NCI-H1694 (cell line): ENCODE measurements around the gene NTF3.

Source experiments
- DNase-seq: peaks from one replicate; lab custom pipeline; 2025; lab: John Stamatoyannopoulos, UW

The NTF3 gene

DNA sequence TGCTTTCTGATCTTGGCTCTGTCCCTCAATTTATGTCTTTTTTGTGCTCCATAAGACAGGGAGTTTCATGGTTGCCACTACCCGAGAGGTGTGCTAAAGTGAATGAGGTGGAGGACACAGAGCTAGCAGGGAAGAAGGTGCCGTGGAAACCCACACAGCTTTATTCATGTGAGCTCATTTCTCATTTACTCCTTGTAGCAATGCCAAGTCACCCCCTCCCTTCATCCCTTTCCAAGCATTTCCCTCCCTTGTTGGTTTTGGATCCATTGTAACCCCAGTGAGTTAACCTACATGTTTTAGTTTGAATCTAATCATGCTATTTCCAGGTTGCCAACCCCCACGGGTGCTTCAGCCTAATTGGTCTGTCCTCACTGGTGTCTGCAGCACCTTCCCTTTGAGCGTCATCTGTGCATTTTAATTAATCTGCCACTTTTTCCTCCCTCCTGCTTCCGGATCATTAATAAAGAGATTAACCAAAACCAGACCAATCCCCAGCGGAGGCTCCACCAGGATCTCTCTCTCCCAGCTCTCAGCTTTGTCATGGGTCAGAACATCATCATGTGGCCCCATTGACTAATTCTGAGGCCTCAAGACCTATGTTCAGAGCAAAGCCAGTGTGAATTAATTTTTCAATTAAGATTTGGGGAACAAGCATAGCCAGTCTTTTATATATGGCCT is 56.2 kb downstream of the NTF3 start:
- DNase-seq = no peak

GRCh38 chr12:5488626-5488955 is 56.7 kb downstream of the NTF3 start:
- no peak for DNase-seq

GRCh38 chr12:5489017-5489416 is 57.1 kb downstream of the NTF3 start:
- DNase-seq = no peak

DNA sequence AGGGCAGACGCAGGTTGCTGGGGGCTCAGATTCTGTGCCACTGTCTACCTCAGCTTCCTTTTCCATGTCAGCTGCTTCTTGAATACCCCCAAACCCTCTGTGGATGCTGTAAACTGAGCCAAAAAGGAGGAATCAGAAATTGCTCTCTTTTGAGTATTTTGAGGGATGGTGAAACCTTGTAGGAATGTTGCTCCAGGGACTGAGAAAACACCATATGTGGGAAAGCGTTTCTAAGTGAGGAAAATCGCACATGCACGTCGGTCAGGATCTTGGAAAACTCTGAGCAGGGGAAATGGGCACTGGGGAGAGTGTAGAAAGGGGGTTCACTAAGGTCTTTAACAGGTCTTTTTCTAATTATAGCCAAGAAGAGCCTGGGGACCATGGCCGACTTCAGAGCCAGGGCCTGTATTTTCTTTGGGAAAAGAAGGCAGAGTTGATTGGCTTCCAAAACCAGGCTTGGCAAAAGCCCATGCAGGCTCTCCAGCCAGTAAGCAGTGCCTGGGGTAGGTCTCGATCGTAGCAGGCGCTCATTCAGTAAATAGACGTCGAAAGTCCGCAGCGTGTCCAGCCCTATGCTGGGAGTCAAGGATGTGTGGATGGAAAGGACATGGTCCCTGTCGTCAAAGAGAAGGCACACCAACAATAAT is 58.0 kb downstream of the NTF3 start:
- no peak for DNase-seq

DNA sequence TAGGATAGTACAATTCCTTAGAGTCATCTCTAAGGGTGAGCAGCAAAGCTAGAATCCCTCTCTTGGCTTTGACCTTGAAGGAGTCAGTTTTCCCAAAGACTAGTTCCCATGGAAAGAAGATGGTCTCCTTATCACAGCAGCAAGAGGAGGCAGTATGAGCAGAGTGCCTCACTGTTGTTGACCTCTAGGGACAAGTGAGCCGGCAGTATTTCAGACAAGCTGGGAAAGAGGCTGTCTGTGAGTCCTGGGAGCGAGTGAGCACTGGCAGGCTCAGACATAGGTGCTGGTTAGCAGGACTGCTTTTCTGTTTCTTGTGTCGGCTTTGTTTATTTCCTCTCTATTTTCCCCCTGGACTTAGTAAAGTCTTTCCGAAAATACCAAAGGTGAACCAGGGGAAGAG is 60.7 kb downstream of the NTF3 start:
- no peak for DNase-seq

DNA sequence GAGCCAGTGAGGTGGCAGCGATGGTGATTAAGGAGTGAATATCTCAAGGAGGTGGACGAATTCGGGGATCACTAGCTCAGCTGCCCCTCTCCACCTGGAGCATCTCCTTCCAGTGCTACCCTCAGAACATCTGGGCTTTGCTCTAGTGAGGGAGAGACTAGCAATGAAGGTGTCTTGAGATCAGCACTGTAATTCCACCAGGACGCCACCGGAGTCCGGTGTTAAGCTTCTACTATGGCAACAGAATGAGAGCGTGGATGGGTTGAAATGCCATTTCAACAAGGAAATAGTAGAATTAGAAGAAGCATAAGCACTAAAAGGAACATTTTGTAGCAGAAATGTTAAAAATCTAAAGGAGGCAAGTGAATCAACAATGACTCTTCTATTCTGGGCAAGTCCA is 61.1 kb downstream of the NTF3 start:
- no peak for DNase-seq

DNA sequence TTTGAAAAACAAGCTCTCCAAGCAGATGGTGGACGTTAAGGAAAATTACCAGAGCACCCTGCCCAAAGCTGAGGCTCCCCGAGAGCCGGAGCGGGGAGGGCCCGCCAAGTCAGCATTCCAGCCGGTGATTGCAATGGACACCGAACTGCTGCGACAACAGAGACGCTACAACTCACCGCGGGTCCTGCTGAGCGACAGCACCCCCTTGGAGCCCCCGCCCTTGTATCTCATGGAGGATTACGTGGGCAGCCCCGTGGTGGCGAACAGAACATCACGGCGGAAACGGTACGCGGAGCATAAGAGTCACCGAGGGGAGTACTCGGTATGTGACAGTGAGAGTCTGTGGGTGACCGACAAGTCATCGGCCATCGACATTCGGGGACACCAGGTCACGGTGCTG is 62.4 kb downstream of the NTF3 start:
- DNase-seq = no peak

DNA sequence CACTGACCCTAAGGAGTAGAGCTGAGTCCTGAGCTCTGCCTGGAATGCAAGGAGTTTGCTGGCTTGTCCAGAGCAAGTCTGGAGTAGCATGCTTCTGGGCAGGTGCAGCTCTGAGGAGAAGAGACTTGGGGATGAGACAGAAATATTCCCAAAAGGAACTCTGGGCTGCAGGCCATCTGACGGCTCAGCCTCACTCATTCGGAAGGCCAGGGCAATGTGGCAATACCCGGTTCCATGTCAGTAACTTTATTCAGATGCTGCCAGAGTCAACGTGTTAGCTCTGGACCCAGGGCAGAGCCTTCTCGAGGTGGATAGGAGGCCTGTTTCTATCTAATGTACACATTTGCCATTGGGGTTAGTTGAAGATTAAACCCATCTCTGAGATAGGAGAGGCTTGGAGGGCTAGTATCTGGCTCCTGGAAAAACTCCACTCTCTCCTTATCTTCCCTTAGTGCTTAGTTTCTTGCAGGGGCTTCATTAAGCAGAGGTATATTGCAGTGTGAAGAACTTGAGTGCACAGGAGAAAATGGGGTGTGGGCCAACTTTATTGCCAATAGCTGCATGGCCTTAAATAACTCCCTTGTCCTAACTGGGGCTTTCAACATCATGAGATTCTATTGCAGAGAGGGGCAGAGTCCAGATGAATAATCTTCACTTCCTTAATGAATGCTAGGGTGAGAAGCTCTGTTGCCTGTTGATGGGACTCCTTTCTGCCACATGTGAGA is 65.6 kb downstream of the NTF3 start:
- no peak for DNase-seq

DNA sequence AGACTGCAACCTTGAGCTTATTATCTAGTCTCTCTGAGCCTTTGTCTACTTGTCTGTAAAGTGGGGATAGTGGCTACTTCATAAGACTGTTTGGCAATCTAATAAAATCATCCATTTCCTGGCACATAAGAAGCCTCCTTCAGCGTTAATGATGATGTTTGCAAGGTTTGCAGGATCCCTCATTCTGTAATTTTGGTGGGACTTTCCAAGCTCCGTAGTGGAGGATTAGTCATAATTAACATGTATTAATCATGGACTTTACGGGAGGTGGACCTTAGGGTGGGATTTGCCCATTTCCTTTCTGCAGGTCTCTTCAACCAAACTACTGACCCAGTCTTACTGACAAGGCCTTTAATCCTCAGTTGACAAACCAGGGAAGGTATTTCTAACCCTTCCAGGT is 66.2 kb downstream of the NTF3 start:
- DNase-seq = no peak

DNA sequence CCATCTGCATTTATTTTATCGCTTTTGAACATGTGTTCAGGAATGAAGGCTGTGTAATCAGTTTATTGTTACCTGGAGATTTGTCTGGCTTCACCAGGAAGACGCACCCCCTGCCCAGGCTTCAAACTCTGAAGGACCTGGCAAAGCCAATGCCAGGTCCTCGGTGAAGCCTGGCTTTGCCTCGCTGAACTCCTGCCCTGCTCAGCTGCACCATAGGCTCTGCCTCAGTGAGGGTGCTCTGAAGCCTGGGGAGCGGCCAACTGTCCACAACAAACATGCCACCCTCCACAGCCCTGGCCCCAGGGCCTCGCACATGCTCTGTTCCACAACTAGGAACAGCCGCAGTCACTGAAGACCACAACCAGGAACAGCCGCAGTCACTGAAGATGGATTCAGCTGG is 66.9 kb downstream of the NTF3 start:
- DNase-seq = no peak

DNA sequence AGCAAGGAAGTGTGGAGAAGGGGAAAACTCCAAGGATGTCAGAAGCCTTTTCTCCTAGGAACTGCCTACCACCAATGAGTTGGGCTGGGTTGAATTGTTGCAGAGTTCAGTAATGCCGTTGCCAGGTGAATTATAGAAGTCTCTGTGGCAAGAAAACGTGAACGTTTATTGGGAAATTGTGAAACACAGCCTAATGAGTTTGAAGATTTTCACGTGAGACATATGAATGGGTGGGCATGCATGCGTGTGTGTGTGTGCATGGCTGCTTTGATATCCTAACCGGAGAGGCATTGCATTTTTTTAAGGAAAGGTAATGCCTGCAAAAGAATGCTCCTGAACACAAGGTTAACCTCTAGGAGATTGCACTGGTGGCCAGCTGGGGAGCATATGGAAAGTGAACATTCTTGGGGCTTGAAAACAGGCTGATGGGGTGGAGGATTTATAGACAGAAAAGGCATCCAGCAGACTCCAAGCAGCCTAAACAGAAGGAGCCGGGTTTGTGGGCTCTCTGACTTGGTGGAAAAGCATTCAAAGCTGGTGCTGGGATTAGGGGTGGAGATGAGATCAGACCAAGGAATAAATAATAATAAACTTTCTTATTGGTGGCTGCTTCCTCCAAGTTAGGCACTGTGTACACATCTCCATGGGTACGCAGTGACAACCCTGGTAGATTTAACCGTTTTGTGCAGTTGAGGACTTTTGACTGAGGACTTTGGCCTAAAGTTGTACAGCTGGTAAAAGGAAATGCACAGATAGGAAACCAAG is 67.8 kb downstream of the NTF3 start:
- DNase-seq = no peak

DNA sequence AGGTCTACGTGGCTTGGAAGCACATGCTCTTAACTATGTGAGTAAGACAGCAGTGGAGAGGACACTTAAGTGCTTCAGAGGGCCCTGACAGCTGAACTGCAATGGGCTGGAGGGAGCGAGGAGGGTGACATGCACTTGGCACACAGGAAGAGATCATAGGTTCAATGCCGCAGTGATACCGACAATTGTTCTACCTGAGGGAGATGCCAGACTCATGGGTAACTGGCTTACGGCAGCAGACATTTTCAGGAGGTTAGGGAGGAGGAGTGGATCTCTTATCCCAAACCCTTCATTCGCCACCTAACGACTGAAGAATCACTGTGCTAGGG is 68.4 kb downstream of the NTF3 start:
- no peak for DNase-seq

DNA sequence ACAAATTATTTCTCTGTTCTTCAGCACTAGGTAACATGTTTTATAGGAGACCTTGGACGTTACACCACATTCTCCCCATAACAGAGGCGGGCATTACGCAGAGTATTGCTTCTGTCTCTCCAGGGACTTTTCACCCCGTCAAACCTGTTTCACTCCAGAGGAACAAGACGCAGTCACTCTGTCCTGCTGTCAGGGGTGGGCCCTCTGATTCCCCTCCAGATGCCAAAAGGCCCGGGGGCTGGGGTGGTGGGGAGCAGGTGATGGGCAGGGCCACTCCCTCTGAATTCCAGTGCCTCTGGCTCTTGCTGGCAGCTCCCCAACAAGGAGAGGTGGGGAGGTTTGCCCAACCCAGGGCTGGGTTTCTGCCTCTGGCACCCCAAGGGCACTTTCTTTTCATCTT is 71.9 kb downstream of the NTF3 start:
- DNase-seq = no peak

DNA sequence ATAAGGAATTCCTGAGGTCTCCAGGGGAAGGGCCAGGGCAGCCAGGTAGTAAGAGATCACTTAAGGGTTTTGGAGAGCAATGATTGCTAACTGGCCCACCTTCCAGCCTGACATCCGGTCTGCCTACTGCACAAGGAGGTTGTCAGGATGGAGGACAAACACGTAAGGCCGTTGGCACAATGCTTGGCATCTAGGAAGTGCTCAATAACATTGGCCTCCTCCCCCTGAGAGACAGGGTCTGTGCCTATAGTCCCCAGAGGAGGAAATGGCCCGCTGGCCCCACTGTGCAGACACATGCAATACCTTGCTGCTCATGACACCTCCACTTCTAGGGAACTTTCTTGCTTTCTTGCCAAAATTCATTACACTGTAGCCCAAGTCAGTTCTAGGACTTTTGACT is 73.2 kb downstream of the NTF3 start:
- no peak for DNase-seq

DNA sequence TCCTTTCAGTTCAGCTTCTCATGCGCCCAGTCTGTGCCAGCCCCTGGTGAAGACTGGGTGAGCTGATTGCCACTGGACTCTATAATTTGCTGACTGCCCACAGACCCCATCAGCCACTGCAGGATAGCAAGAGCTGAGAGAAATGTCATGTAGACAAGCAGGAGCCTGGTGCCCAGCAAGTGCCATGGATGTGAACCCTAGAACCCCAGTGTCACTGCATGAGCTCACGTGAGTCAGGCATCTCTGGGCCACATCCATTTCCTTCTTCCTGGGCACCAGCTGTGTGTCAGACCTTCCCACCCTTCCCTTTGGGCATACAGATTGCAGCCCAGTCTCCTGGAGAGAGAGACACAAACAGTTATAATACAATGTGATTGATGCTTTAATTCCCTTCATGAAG is 73.8 kb downstream of the NTF3 start:
- no peak for DNase-seq

GRCh38 chr12:5506295-5506694 is 74.4 kb downstream of the NTF3 start:
- DNase-seq = no peak

DNA sequence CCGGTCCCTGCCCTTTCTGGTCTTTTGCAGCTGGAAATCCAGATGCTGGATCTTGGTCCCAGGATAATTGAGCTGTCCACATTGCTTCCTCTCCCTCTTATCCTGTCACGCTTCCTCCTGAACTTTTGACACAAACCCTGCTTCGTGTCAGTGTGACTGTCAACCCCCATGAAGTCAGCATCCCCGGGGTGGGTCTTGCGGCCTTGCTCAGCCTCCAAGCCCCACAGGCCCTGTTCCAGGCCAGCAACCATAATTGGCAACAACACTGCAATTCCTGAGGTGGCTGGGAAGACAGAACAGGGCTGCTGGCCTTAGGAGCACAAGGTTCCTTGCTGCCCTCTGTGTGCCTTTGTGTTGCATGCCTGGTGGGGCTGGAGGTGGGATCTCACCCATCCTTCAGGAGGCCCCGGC is 74.9 kb downstream of the NTF3 start:
- no peak for DNase-seq

GRCh38 chr12:5507401-5507935 is 75.6 kb downstream of the NTF3 start:
- DNase-seq = no peak

- DNase-seq = no peak
Measured at GRCh38 chr12:5507944-5508343, 76.0 kb downstream of the NTF3 start.

DNA sequence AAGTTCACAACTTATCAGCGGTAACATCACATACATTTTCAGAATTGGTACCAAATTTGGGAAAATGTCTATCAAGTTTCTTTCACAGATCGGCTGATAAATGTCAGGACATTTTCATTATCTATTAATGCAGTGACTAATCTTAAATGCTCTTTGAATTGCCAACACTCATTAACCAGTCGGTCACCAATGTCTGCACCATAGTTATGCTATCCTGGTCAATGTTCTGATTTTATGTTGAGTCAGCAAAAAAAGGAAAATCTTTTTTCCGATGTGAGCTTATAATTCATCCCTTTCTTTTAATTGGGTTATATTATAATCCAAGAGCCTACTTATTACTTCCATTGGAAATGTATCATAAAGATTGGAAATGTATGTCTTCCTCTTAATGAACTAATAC is 77.2 kb downstream of the NTF3 start:
- no peak for DNase-seq

GRCh38 chr12:5509557-5509956 is 77.6 kb downstream of the NTF3 start:
- DNase-seq = no peak

DNA sequence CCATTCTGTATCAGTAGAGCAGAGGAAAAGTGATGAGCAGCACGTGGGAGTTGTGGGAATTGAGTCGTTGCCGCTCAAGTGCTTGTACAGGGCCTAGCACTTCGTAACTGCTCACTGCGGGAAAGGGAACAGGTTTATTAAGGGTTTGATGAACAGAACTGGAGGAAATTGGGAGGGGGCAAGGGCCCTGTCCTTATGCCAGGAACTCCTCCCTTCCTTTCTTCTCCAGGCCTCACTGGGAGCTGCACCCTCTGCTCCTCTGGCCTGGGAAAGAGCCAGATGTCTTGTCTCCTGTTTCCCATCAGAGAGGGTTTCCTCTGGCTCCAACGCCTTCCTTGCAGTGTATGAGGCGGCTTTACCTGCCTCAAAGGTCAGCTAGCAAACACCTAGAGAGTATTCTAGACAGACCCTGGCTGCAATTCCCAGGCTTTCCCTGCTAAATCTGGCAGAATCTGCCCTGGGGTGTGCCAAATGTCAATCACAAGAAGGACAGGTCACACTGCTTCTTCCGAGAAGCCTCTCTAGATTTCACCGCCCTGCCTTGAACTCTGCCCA is 78.4 kb downstream of the NTF3 start:
- no peak for DNase-seq

DNA sequence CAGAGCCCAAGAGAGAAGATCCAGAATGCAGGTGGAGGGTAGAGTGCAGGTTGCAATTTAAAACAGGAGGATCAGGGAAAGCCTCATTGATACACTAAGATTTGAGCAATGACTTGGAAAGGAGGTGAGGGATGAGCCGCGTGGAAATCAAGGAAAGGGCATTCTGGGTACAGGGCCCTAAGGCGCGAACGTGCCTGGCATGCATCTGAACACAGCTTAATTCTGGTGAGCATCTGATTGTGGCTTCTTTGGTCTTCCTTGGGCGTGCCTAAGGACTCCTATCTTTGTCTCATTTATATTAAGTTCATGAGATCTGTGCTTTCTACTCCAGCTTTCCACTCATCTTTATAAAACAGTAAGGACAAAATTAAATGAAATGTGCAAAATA is 79.3 kb downstream of the NTF3 start:
- no peak for DNase-seq
